Measurements from ENCODE around the gene CTPS2. TPM values are rescaled to one million over a fixed set of nuclear protein-coding genes. Genes with fewer than 3 reads are reported as not detected.

The CTPS2 gene
- total and polyA plus RNA-seq, 2 experiments from 2014 or later, result 10.4 to 35.5 TPM

- TF ChIP-seq, protein P1, sequence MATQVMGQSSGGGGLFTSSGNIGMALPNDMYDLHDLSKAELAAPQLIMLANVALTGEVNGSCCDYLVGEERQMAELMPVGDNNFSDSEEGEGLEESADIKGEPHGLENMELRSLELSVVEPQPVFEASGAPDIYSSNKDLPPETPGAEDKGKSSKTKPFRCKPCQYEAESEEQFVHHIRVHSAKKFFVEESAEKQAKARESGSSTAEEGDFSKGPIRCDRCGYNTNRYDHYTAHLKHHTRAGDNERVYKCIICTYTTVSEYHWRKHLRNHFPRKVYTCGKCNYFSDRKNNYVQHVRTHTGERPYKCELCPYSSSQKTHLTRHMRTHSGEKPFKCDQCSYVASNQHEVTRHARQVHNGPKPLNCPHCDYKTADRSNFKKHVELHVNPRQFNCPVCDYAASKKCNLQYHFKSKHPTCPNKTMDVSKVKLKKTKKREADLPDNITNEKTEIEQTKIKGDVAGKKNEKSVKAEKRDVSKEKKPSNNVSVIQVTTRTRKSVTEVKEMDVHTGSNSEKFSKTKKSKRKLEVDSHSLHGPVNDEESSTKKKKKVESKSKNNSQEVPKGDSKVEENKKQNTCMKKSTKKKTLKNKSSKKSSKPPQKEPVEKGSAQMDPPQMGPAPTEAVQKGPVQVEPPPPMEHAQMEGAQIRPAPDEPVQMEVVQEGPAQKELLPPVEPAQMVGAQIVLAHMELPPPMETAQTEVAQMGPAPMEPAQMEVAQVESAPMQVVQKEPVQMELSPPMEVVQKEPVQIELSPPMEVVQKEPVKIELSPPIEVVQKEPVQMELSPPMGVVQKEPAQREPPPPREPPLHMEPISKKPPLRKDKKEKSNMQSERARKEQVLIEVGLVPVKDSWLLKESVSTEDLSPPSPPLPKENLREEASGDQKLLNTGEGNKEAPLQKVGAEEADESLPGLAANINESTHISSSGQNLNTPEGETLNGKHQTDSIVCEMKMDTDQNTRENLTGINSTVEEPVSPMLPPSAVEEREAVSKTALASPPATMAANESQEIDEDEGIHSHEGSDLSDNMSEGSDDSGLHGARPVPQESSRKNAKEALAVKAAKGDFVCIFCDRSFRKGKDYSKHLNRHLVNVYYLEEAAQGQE (IDR thresholded peaks at IDR 0.05; ENCODE audit: unreplicated experiment), result no peak
- TF ChIP-seq NANOG (IDR thresholded peaks at IDR 0.05; ENCODE audit: borderline replicate concordance) (no peak), EZH2 (IDR thresholded peaks at IDR 0.05; ENCODE audit: low read depth, unreplicated experiment) (no peak), ZNF331 (CRISPR knock-in tag; IDR thresholded peaks at IDR 0.05; ENCODE audit: low read depth) (no peak)
- TF ChIP-seq, protein P2, sequence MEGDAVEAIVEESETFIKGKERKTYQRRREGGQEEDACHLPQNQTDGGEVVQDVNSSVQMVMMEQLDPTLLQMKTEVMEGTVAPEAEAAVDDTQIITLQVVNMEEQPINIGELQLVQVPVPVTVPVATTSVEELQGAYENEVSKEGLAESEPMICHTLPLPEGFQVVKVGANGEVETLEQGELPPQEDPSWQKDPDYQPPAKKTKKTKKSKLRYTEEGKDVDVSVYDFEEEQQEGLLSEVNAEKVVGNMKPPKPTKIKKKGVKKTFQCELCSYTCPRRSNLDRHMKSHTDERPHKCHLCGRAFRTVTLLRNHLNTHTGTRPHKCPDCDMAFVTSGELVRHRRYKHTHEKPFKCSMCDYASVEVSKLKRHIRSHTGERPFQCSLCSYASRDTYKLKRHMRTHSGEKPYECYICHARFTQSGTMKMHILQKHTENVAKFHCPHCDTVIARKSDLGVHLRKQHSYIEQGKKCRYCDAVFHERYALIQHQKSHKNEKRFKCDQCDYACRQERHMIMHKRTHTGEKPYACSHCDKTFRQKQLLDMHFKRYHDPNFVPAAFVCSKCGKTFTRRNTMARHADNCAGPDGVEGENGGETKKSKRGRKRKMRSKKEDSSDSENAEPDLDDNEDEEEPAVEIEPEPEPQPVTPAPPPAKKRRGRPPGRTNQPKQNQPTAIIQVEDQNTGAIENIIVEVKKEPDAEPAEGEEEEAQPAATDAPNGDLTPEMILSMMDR (conservative IDR thresholded peaks at IDR 0.05; ENCODE audit: low read depth in 2 of 2), result no peak
Measured at GRCh38 chrX:16714504-16714903, 2.0 kb upstream of the CTPS2 start (continued).

- Mint-ChIP-seq H3K4me1 (peaks cover 7% of the 10 kb centered on the region; the same call in 2 of the 3 replicates), H3K27me3 (ENCODE audit: insufficient read depth, low read depth, poor library complexity) (peaks cover 2% of the 10 kb centered on the region), H3K27ac (peak overlapping the region; percentile 90), H3K36me3 (ENCODE audit: low read depth) (peaks cover 20% of the 10 kb centered on the region; the same call in 2 of the 3 replicates), H3K9me3 (no peaks in the 10 kb centered on the region; the same call in 2 of the 3 replicates), H3K4me3 (peak overlapping the region; percentile 90)
- Histone ChIP-seq H4K20me1 (replicated peaks; ENCODE audit: insufficient read depth) (no peaks in the 10 kb centered on the region), H3K79me2 (replicated peaks; ENCODE audit: insufficient read depth) (peaks cover 20% of the 10 kb centered on the region), H3K27ac (ENCODE audit: low read depth) (0 out of 2 replicates have a peak overlapping the region, but pooled peaks have one; percentile 87), H3K27me3 (ENCODE audit: insufficient read depth) (no peaks in the 10 kb centered on the region), H3K4me3 (peak overlapping the region; percentile 71), H2AFZ (no peak overlapping the region; the same call in 1 of the 2 replicates), H3K36me3 (ENCODE audit: insufficient read depth) (no peaks in the 10 kb centered on the region), H3K9me2 (ENCODE audit: insufficient read depth) (no peaks in the 10 kb centered on the region), H3K4me2 (peak overlapping the region; percentile 79), H3F3A (replicated peaks; ENCODE audit: low read depth) (no peaks in the 10 kb centered on the region), H3K4me1 (ENCODE audit: insufficient read depth) (0 out of 2 replicates have a peak, but pooled peaks cover 3% of the 10 kb centered on the region)
- ATAC-seq, result peak; percentile 77
- DNase-seq (ENCODE audit: low spot score), result peak; percentile 35
- TF ChIP-seq, protein P1 (IDR thresholded peaks at IDR 0.05; ENCODE audit: unreplicated experiment), result no peak
- no peak for TF ChIP-seq CREB1 (CRISPR knock-in tag; IDR thresholded peaks at IDR 0.05; ENCODE audit: low read depth)
- no peak for TF ChIP-seq STAT1 (IDR thresholded peaks at IDR 0.05; ENCODE audit: unreplicated experiment)
- TF ChIP-seq EZH2phosphoT487 (IDR thresholded peaks at IDR 0.05; ENCODE audit: unreplicated experiment), result no peak
- no peak for TF ChIP-seq ZNF114 (CRISPR knock-in tag; IDR thresholded peaks at IDR 0.05)
Measured at GRCh38 chrX:16711893-16712547, 449 bp downstream of the CTPS2 start.
